ENCODE results near the gene IMMT. TPM values are rescaled to one million over a fixed set of nuclear protein-coding genes. Genes with fewer than 3 reads are reported as not detected.

IMMT gene
- total and polyA plus RNA-seq, 9 of the 15 experiments (the other 6 are each of a cell fraction or from before 2014, with no cell fraction given) = 119 to 294 (median 140) TPM

- no peak for TF ChIP-seq FOXP4 (CRISPR knock-in tag; IDR thresholded peaks at IDR 0.05; ENCODE audit: borderline replicate concordance)
- TF ChIP-seq CBX3 (IDR thresholded peaks at IDR 0.05; ENCODE audit: borderline replicate concordance in 1 of 2, low read length in 2 of 2) = no peak
- TF ChIP-seq, protein P1, sequence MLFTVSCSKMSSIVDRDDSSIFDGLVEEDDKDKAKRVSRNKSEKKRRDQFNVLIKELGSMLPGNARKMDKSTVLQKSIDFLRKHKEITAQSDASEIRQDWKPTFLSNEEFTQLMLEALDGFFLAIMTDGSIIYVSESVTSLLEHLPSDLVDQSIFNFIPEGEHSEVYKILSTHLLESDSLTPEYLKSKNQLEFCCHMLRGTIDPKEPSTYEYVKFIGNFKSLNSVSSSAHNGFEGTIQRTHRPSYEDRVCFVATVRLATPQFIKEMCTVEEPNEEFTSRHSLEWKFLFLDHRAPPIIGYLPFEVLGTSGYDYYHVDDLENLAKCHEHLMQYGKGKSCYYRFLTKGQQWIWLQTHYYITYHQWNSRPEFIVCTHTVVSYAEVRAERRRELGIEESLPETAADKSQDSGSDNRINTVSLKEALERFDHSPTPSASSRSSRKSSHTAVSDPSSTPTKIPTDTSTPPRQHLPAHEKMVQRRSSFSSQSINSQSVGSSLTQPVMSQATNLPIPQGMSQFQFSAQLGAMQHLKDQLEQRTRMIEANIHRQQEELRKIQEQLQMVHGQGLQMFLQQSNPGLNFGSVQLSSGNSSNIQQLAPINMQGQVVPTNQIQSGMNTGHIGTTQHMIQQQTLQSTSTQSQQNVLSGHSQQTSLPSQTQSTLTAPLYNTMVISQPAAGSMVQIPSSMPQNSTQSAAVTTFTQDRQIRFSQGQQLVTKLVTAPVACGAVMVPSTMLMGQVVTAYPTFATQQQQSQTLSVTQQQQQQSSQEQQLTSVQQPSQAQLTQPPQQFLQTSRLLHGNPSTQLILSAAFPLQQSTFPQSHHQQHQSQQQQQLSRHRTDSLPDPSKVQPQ (CRISPR knock-in tag; IDR thresholded peaks at IDR 0.05; ENCODE audit: borderline replicate concordance) = no peak
- no peak for TF ChIP-seq KDM5B (IDR thresholded peaks at IDR 0.05; ENCODE audit: insufficient replicate concordance, low read depth, low read length)
- TF ChIP-seq KDM1A (IDR thresholded peaks at IDR 0.05) = no peak
- TF ChIP-seq, protein P2, sequence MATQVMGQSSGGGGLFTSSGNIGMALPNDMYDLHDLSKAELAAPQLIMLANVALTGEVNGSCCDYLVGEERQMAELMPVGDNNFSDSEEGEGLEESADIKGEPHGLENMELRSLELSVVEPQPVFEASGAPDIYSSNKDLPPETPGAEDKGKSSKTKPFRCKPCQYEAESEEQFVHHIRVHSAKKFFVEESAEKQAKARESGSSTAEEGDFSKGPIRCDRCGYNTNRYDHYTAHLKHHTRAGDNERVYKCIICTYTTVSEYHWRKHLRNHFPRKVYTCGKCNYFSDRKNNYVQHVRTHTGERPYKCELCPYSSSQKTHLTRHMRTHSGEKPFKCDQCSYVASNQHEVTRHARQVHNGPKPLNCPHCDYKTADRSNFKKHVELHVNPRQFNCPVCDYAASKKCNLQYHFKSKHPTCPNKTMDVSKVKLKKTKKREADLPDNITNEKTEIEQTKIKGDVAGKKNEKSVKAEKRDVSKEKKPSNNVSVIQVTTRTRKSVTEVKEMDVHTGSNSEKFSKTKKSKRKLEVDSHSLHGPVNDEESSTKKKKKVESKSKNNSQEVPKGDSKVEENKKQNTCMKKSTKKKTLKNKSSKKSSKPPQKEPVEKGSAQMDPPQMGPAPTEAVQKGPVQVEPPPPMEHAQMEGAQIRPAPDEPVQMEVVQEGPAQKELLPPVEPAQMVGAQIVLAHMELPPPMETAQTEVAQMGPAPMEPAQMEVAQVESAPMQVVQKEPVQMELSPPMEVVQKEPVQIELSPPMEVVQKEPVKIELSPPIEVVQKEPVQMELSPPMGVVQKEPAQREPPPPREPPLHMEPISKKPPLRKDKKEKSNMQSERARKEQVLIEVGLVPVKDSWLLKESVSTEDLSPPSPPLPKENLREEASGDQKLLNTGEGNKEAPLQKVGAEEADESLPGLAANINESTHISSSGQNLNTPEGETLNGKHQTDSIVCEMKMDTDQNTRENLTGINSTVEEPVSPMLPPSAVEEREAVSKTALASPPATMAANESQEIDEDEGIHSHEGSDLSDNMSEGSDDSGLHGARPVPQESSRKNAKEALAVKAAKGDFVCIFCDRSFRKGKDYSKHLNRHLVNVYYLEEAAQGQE (IDR thresholded peaks at IDR 0.05; ENCODE audit: borderline replicate concordance) = peak; percentile 82
- TF ChIP-seq, protein P2 (CRISPR knock-in tag; IDR thresholded peaks at IDR 0.05; ENCODE audit: low read depth) = no peak
- TF ChIP-seq E2F3 (CRISPR knock-in tag; IDR thresholded peaks at IDR 0.05) = no peak
- no peak for TF ChIP-seq ZFPM2 (CRISPR knock-in tag; IDR thresholded peaks at IDR 0.05)
- no peak for TF ChIP-seq MEF2A (IDR thresholded peaks at IDR 0.05; ENCODE audit: control insufficient read depth, low read depth, low read length)
- TF ChIP-seq RAD21 (CRISPR knock-in tag; conservative IDR thresholded peaks at IDR 0.05 in 1 of 2, IDR thresholded peaks at IDR 0.05 in 1 of 2) = peak; percentile 88 to 89
- no peak for TF ChIP-seq KAT2B (IDR thresholded peaks at IDR 0.05; ENCODE audit: low read depth, low read length)
- TF ChIP-seq HMGN3 (IDR thresholded peaks at IDR 0.05; ENCODE audit: borderline replicate concordance, extremely low read depth, insufficient read length, low read depth, low read length) = no peak
- no peak for TF ChIP-seq TCF15 (CRISPR knock-in tag; IDR thresholded peaks at IDR 0.05)
Measured at GRCh38 chr2:86221066-86221684, 25.9 kb upstream of the IMMT start (continued).

Measured in K562 (cell line).